Parathyroid adenoma (tissue), 2 donors: ENCODE data around the gene SERPINA10.

ENCODE experiments used
- H2AFZ ChIP-seq: fragments of 300-600 bp; sonication (generic); one replicate; pipeline ENCODE4 v1.7.0; 2017; ENCODE audit warnings: antibody characterized with exemption, mild to moderate bottlenecking
- H3K27ac ChIP-seq: fragments of 300-600 bp; sonication (generic); one replicate; pipeline ENCODE4 v1.7.0; 2017
- H3K27me3 ChIP-seq: fragments of 300-600 bp; sonication (generic); one replicate; pipeline ENCODE4 v1.7.0; 2017; ENCODE audit warnings: low read length; ENCODE audit not compliant: control insufficient read depth, insufficient read depth
- H3K36me3 ChIP-seq: fragments of 300-600 bp; sonication (generic); one replicate; pipeline ENCODE4 v1.7.0; 2017; ENCODE audit warnings: low read length; ENCODE audit not compliant: control insufficient read depth, insufficient read depth
- H3K4me1 ChIP-seq: fragments of 300-600 bp; sonication (generic); one replicate; pipeline ENCODE4 v1.7.0; 2017; ENCODE audit warnings: control low read depth
- H3K4me2 ChIP-seq: fragments of 300-600 bp; sonication (generic); one replicate; pipeline ENCODE4 v1.7.0; 2017; ENCODE audit warnings: low read length
- H3K4me3 ChIP-seq: fragments of 300-600 bp; sonication (generic); one replicate; pipeline ENCODE4 v1.7.0; 2017; ENCODE audit warnings: low read depth, low read length
- H3K79me2 ChIP-seq: fragments of 300-600 bp; sonication (generic); one replicate; pipeline ENCODE4 v1.7.0; 2017; ENCODE audit warnings: control low read depth
- H3K9ac ChIP-seq: fragments of 300-600 bp; sonication (generic); one replicate; pipeline ENCODE4 v1.7.0; 2017; ENCODE audit warnings: mild to moderate bottlenecking
- H3K9me3 ChIP-seq: fragments of 300-600 bp; sonication (generic); one replicate; pipeline ENCODE4 v1.7.0; 2017; ENCODE audit warnings: low read length; ENCODE audit not compliant: control insufficient read depth
- TF ChIP-seq, protein P1 (sequence below): fragments of 300-600 bp; sonication (generic); IDR thresholded peaks from one replicate; pipeline ENCODE4 v1.7.0; 2017; ENCODE audit warnings: antibody characterized with exemption, mild to moderate bottlenecking
- donor health status: primary hyperparathyroidism.

Gene SERPINA10

DNA sequence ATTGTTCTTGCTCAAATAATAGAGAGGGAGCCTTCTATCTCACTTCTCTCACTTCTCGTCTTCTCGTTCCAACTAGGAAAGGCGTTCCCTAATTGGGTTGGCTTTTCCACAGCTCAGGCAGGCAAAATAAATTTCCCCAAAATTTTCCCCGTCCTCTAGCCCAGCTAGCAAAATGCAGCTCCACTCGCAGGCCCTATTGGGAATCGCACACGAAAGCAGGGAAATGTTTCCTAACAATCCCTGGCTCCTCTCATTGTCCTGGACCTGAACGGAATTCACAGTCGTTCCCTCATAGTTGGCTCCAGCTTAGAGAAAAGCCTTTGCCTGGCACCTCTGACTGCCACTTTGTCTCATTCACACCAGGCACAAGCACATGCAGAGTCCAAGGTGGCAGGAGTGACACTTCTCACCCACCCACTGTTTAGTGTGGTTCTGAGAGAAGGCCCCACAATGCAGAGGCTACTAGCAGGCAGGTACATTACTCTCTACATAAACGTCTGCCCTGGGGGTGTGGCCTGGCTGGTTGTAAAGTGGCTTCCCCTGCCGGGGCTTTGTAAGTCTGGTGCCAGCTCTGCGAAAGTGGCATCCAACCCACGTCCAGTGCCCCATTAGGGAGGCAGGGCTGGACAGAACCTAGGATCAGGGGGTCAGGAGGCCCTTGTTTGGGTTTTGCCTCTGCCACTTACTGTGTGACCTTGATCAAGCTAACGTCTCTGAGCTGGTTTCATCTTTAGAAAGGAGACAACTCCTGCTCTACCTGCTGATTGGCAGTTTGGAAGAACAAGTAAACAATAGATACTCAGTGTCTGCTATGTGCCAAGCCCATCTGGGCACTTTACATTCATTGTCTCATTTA, 4.2 kb downstream of the SERPINA10 start:
- Histone ChIP-seq H3K27ac (no peak overlapping the region), H3K4me2 (no peak overlapping the region), H3K4me3 (no peak overlapping the region), H3K36me3 (no peaks in the 10 kb centered on the region), H3K9me3 (no peaks in the 10 kb centered on the region), H3K9ac (no peak overlapping the region), H3K79me2 (no peaks in the 10 kb centered on the region), H3K4me1 (no peaks in the 10 kb centered on the region), H2AFZ (no peak overlapping the region), H3K27me3 (no peaks in the 10 kb centered on the region)
- TF ChIP-seq, protein P1, sequence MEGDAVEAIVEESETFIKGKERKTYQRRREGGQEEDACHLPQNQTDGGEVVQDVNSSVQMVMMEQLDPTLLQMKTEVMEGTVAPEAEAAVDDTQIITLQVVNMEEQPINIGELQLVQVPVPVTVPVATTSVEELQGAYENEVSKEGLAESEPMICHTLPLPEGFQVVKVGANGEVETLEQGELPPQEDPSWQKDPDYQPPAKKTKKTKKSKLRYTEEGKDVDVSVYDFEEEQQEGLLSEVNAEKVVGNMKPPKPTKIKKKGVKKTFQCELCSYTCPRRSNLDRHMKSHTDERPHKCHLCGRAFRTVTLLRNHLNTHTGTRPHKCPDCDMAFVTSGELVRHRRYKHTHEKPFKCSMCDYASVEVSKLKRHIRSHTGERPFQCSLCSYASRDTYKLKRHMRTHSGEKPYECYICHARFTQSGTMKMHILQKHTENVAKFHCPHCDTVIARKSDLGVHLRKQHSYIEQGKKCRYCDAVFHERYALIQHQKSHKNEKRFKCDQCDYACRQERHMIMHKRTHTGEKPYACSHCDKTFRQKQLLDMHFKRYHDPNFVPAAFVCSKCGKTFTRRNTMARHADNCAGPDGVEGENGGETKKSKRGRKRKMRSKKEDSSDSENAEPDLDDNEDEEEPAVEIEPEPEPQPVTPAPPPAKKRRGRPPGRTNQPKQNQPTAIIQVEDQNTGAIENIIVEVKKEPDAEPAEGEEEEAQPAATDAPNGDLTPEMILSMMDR: no peak

DNA sequence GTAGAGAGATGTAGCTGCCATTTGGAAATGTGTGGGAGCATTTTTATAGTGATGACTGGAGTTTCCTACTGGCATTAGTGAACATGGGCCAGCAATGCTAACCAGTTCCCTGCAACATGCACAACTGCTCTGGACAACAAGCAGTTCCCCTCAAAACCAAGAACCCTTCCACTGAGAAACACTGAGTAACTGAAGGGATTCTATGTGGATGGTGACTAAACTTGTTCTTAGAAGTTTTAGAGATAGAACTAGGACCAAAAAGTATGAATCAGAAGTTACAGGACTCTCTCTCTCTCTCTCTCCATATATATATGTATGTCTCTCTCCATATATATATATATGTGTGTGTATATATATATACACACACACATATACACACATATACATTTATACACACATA, 7.9 kb downstream of the SERPINA10 start:
- Histone ChIP-seq H3K79me2 (no peaks in the 10 kb centered on the region), H3K4me2 (no peak overlapping the region), H3K27ac (no peak overlapping the region), H3K9ac (no peak overlapping the region), H2AFZ (no peak overlapping the region), H3K4me1 (no peaks in the 10 kb centered on the region), H3K9me3 (no peaks in the 10 kb centered on the region), H3K36me3 (no peaks in the 10 kb centered on the region), H3K27me3 (no peaks in the 10 kb centered on the region), H3K4me3 (no peak overlapping the region)
- TF ChIP-seq, protein P1: no peak

DNA sequence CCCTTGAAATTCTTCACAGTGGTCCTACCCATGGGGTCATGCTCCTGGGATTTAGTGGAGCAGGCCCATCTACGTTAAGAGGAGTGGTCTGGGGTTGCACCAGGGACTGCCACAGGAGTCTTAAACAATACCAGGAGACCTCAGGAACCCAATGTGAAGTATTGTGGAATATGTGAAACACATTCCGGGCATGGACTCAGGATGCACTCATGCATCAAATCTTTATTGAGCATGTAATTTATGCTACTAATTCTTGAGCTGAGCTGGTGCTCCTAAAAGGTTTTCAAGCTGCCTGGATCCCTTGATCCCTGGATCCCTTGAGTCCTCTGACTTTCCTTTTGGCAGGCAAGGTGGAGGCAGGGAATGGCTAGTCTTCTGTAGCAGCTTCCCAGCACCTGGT, 8.8 kb downstream of the SERPINA10 start:
- Histone ChIP-seq H3K9me3 (no peaks in the 10 kb centered on the region), H3K9ac (no peak overlapping the region), H3K36me3 (no peaks in the 10 kb centered on the region), H3K4me2 (no peak overlapping the region), H3K79me2 (no peaks in the 10 kb centered on the region), H2AFZ (no peak overlapping the region), H3K27me3 (no peaks in the 10 kb centered on the region), H3K27ac (no peak overlapping the region), H3K4me1 (no peaks in the 10 kb centered on the region), H3K4me3 (no peak overlapping the region)
- TF ChIP-seq, protein P1: no peak

DNA sequence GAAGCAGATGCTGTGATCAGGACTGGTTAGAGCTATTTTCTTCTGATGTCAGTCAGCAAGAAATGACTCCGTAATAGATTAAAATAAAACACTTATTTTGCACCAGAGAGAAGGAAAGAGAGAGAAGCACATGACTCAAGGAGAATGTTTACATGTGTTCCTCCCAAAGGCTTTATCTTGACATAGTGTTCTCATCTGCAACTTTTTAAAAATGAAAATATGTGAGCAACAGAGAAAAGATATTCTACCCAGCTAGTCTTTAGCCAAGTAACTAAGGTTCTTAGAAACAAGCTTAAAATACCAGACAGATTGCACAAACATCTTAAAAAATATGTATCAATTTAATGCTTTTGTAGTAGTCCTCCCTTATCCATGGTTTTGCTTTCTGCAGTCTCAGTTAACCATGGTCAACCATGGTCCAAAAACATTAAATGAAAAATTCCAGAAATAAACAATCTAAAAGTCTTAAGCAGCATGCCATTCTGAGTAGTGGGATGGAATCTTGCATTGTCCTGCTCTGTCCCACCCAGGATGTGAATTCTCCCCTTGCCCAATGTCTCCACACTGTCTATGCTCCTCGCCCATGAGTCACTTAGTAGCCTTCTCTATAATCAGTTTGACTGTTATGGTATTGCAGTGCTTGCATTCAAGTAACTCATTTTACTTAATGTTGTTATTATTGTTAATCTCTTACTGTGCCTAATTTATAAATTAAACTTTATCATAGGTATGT, 9.9 kb downstream of the SERPINA10 start:
- H3K4me3 ChIP-seq: no peak overlapping the region
- H3K36me3 ChIP-seq: no peaks in the 10 kb centered on the region
- H3K9ac ChIP-seq: no peak overlapping the region
- no peaks in the 10 kb centered on the region for H3K9me3 ChIP-seq
- H3K4me1 ChIP-seq: no peaks in the 10 kb centered on the region
- TF ChIP-seq, protein P1: no peak
- H2AFZ ChIP-seq: no peak overlapping the region
- H3K27me3 ChIP-seq: no peaks in the 10 kb centered on the region
- no peak overlapping the region for H3K27ac ChIP-seq
- H3K79me2 ChIP-seq: no peaks in the 10 kb centered on the region
- no peak overlapping the region for H3K4me2 ChIP-seq
